Daoy (cell line): ENCODE measurements around the gene RMND5A. TPM values are rescaled to one million over a fixed set of nuclear protein-coding genes. Genes with fewer than 3 reads are reported as not detected.
A peak's percentile ranks its signal among the peaks of the same experiment; 100 is the strongest.

Experiments
- DNase-seq: peaks from one replicate; pipeline ENCODE4 v3.0.0-alpha.2; 2015; ENCODE audit warnings: low read depth
- total RNA-seq: library from RNA; depleted of rRNA; stranded (reverse); fragments of >200 nt; shearing (Covaris generic); gene quantifications from 2 replicates; pipeline ENCODE4 v1.2.3, GENCODE V29; 2014

RMND5A gene
- total RNA-seq, 1 experiment from 2014 or later, result 33.9 TPM

- no peak for DNase-seq
Observed at GRCh38 chr2:86791573-86791972, 71.5 kb downstream of the RMND5A start.

GRCh38 chr2:86793752-86794151 lies 73.7 kb downstream of the RMND5A start:
- no peak for DNase-seq

GRCh38 chr2:86794861-86795260 lies 74.8 kb downstream of the RMND5A start:
- no peak for DNase-seq

- no peak for DNase-seq
Observed at GRCh38 chr2:86800856-86801567, 80.9 kb downstream of the RMND5A start.

- no peak for DNase-seq
Observed at GRCh38 chr2:86806059-86806857, 86.2 kb downstream of the RMND5A start.

GRCh38 chr2:86807133-86807467 lies 87.0 kb downstream of the RMND5A start:
- no peak for DNase-seq

- peak; percentile 59 for DNase-seq
Observed at GRCh38 chr2:86807468-86808275, 87.6 kb downstream of the RMND5A start.

- DNase-seq, result peak; percentile 87
Observed at GRCh38 chr2:86808315-86809161, 88.4 kb downstream of the RMND5A start.

GRCh38 chr2:86809481-86810121 lies 89.5 kb downstream of the RMND5A start:
- DNase-seq, result no peak

GRCh38 chr2:86815611-86816010 lies 95.5 kb downstream of the RMND5A start:
- no peak for DNase-seq

GRCh38 chr2:86818114-86818801 lies 98.2 kb downstream of the RMND5A start:
- no peak for DNase-seq

GRCh38 chr2:86818957-86819356 lies 98.9 kb downstream of the RMND5A start:
- no peak for DNase-seq

GRCh38 chr2:86821306-86821705 lies 101.2 kb downstream of the RMND5A start:
- DNase-seq, result no peak

- no peak for DNase-seq
Observed at GRCh38 chr2:86821842-86822241, 101.8 kb downstream of the RMND5A start.

- DNase-seq, result no peak
Observed at GRCh38 chr2:86822668-86823345, 102.7 kb downstream of the RMND5A start.

- DNase-seq, result no peak
Observed at GRCh38 chr2:86825036-86825692, 105.1 kb downstream of the RMND5A start.

- DNase-seq, result no peak
Observed at GRCh38 chr2:86825693-86826381, 105.7 kb downstream of the RMND5A start.

GRCh38 chr2:86826951-86827350 lies 106.9 kb downstream of the RMND5A start:
- DNase-seq, result no peak
